ENCODE data around the gene WDR17. TPM values are rescaled to one million over a fixed set of nuclear protein-coding genes. Genes with fewer than 3 reads are reported as not detected.
"Not testable (repeated sequence)": the region's sequence is repeated elsewhere in the genome, so short reads cannot be mapped to it uniquely, and the experiment has no call there.

The WDR17 gene
- total RNA-seq, 4 donors from 2014 or later, result 4.0 to 14.6 (median 4.7) TPM

DNA sequence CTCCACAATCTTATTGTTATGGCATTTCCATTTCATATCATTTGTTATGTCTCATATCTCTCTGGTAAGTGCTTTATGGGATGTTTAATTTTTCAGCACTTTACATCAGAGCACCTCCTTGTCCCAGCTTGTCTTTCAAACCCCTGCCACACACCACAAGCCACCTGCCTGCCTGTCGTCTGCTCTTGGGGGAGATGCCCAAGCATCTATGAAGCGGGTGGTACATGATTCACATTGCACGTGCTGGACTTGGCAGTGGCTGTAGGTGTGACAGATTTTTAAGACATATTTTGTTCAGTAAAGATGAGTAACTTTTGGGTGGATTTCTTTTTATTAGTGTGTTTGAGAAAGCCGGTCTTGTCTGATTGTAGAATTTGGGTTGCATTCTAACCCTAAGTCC is 143.9 kb downstream of the WDR17 start:
- Histone ChIP-seq H3K27me3 (no peaks in the 10 kb centered on the region), H3K27ac (no peak overlapping the region), H3K4me3 (no peak overlapping the region), H3K36me3 (no peaks in the 10 kb centered on the region), H3K4me1 (no peaks in the 10 kb centered on the region), H3K9me3 (no peaks in the 10 kb centered on the region)
- WGBS, 2 donors (ENCODE audit: low coverage in 1 of 2), result 63 to 93% methylated on average over 3 to 4 of the region's 4 CpGs
- TF ChIP-seq POLR2AphosphoS5 (IDR thresholded peaks at IDR 0.05) (no peak), EP300 (IDR thresholded peaks at IDR 0.05) (no peak), CTCF (IDR thresholded peaks at IDR 0.05) (no peak), POLR2A (IDR thresholded peaks at IDR 0.05) (no peak)
- no peak for ATAC-seq

- Histone ChIP-seq H3K4me1 (no peaks in the 10 kb centered on the region), H3K27ac (no peak overlapping the region), H3K36me3 (no peaks in the 10 kb centered on the region), H3K27me3 (no peaks in the 10 kb centered on the region), H3K4me3 (no peak overlapping the region), H3K9me3 (no peaks in the 10 kb centered on the region)
- WGBS, 2 donors (ENCODE audit: low coverage in 1 of 2), result 75 to 80% methylated on average over 2 to 3 of the region's 3 CpGs
- TF ChIP-seq EP300 (IDR thresholded peaks at IDR 0.05) (no peak), POLR2AphosphoS5 (IDR thresholded peaks at IDR 0.05) (no peak), CTCF (IDR thresholded peaks at IDR 0.05) (no peak), POLR2A (IDR thresholded peaks at IDR 0.05) (no peak)
- no peak for ATAC-seq
Observed at GRCh38 chr4:176210101-176210500, 144.5 kb downstream of the WDR17 start.

- Histone ChIP-seq H3K27ac (no peak overlapping the region), H3K36me3 (no peaks in the 10 kb centered on the region), H3K27me3 (no peaks in the 10 kb centered on the region), H3K4me1 (no peaks in the 10 kb centered on the region), H3K9me3 (no peaks in the 10 kb centered on the region), H3K4me3 (no peak overlapping the region)
- WGBS, 2 donors (ENCODE audit: low coverage in 1 of 2), result 77 to 89% methylated on average over 4 to 6 of the region's 7 CpGs
- no peak for ATAC-seq
- TF ChIP-seq CTCF (IDR thresholded peaks at IDR 0.05), result no peak
- TF ChIP-seq POLR2A (IDR thresholded peaks at IDR 0.05), result no peak
- TF ChIP-seq EP300 (IDR thresholded peaks at IDR 0.05), result no peak
- TF ChIP-seq POLR2AphosphoS5 (IDR thresholded peaks at IDR 0.05), result no peak
Observed at GRCh38 chr4:176210579-176211296, 145.1 kb downstream of the WDR17 start.

DNA sequence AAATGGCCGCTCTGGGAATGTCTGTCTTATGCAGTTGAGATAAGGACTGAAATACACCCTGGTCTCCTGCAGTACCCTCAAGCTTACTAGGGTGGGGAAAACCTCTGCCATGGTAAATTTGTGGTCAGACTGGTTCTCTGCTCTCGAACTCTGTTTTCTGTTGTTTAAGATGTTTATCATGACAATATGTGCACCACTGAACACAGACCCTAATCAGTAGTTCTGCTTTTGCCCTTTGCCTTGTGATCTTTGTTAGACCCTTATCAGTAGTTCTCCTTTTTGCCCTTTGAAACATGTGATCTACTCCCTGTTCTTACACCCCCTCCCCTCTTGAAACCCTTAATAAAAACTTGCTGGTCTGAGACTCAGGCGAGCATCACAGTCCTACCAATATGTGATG is 146.7 kb downstream of the WDR17 start:
- H3K4me3 ChIP-seq, H3K9me3 ChIP-seq, H3K36me3 ChIP-seq, ATAC-seq, H3K27me3 ChIP-seq, H3K27ac ChIP-seq, H3K4me1 ChIP-seq: not testable (repeated sequence)
- WGBS, 2 donors (ENCODE audit: low coverage in 1 of 2), result 82 to 89% methylated on average over 3 of the region's 3 CpGs

DNA sequence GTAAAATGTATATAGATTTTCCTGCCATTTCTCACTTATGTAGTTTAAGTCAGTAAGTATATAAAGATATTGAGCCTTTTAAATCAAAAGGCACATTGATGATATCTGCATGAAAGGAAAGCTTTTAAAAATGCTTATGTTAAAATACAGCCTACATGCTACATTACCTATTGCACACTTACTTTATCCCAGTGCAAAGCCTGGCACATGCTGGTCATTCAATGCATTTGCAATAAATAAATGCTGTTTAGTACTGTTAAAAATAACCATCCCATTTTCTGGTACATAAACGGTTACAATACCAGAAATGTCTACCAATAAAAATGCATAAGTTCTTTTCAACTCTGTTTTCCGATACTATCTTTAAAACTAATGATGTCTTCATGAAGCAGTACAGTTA is 151.9 kb downstream of the WDR17 start:
- Histone ChIP-seq H3K4me1 (no peaks in the 10 kb centered on the region), H3K9me3 (no peaks in the 10 kb centered on the region), H3K27me3 (no peaks in the 10 kb centered on the region), H3K36me3 (no peaks in the 10 kb centered on the region), H3K27ac (no peak overlapping the region), H3K4me3 (no peak overlapping the region)
- TF ChIP-seq POLR2A (IDR thresholded peaks at IDR 0.05) (no peak), CTCF (IDR thresholded peaks at IDR 0.05) (no peak), POLR2AphosphoS5 (IDR thresholded peaks at IDR 0.05) (no peak), EP300 (IDR thresholded peaks at IDR 0.05) (no peak)
- WGBS, 2 donors (ENCODE audit: low coverage in 1 of 2), result 75 to 85% methylated on average over 2 of the region's 2 CpGs
- no peak for ATAC-seq

Measured in gastroesophageal sphincter (tissue), 4 donors.